Raji (cell line): ENCODE data around the gene PLCH2.

Experiments
- POLR2A ChIP-seq: IDR thresholded peaks from 2 replicates; pipeline ENCODE4 v1.6.1; 2011; ENCODE audit warnings: low read depth, low read length, control low read depth; ENCODE audit not compliant: insufficient read depth

Gene PLCH2

DNA sequence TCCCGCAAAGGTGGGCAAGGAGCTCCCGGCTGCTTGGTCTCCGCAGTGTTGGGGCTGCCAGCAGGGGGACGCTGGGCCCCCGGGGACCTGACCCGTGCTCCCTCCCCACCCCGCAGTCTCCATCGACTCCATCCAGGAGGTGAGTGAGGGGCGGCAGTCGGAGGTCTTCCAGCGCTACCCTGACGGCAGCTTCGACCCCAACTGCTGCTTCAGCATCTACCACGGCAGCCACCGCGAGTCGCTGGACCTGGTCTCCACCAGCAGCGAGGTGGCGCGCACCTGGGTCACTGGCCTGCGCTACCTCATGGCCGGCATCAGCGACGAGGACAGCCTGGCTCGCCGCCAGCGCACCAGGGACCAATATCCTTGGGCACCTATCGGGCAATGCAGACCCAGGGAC lies 3.5 kb downstream of the PLCH2 start:
- TF ChIP-seq POLR2A, result no peak

DNA sequence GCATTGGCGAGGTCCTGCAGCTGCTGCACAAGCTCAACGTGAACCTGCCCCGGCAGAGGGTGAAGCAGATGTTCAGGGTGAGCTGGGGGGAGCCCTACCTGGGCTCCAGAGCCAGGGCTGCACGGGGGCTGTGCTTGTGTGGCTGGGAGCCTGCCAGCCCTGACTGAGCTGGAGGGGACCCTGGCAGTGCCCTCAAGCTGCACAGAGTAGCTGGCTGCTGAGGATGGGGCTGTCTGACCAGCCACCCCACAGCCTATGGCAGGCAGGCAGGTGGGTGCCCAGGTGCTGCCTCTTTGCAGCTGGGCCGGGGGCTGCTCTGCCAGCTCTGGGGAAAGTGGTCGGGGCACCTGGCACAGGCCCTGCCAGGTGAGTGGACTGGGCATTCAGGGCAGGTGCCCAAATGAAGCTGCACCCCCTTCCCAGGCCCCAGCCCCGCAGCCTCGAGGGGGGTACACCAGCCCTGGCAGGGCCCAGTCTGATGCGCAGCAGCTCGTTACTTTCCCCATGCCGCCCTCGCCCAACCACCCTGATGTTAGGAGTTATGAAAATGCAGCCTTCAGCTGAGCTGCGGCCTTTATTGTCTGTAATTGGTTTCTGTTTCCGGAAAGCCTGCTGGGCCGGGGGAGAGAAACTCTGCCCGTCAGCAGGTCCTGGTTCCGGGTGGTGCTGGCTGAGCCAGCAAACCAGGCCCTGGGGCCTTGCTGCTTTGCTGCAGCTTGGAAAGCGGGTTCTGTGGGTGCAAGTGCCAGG lies 4.3 kb downstream of the PLCH2 start:
- TF ChIP-seq POLR2A, result no peak

DNA sequence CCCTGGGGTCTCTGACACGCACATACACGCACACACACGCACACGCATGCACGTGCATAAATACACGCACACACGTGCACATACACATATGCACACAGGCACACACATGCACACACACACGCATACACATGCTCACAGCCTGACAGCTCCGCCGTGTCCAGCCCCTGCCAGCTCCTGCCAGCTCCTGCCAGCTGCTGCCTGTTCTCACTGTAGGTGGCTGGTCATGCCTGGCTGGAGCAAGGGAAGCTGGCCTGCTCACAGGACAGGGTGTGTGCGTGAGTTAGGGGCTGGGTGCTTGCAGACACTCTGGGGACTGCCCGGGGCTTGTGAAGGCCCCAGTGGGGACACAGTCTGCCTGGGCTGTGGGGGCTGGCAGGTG lies 4.9 kb downstream of the PLCH2 start:
- no peak for TF ChIP-seq POLR2A

DNA sequence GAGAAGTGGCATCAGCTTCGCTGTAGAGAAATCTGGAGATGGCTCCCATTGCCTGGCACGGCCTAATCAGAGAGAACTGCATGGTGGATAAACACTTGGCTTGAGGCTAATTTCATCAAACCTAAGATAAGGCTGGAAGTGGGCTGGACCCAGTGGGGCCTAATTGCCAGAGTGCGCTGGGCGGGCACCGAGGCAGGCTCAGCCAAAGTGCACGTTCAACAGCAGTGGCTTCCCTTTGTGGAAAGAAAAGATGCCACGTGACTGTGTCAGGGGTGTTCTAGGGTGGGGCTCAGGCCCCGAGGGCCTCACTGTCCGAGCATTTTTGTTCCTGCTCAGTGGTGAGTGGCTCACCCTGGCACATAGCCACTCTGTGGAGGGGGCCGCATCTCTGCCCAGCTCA lies 5.8 kb downstream of the PLCH2 start:
- TF ChIP-seq POLR2A, result no peak

DNA sequence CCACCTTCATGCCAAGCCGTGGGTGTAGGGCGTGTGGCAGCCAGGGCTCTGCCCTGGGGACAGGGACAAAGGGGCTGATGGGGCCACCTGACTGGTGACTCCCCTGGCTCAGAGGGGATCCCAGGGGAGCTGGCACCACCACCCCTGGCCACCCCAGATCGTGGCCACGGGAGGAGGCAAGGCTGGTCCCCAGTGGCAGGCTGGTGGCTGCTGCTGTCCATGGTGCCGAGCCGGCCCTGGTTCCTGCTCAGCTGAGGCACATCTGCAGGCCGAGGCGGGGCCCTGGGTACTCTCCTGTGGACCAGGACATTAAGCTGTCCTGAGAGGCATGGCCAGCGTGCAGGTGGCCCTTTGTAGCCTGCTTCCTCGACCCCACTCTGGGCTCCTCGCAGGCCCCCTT lies 6.5 kb downstream of the PLCH2 start:
- TF ChIP-seq POLR2A, result no peak

DNA sequence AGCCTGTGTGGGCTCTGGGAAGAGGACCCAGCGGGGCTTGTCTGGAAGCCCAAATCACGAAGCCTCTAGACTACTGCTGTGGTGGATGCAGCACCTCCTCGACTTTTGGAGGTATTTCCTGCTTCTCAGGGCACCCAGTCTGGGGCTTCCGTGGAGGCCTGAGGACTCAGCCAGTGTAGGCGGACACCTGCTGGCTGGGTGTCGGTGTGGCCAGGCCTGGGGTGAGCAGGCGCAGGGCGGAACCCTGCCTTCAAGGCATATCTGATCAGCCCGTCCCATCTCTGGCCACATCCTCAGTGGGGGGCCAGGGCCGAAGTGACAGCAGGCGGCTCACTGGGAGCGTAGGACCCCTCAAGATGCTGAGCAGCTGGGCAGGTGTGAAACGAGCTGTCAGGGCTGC lies 6.9 kb downstream of the PLCH2 start:
- no peak for TF ChIP-seq POLR2A

DNA sequence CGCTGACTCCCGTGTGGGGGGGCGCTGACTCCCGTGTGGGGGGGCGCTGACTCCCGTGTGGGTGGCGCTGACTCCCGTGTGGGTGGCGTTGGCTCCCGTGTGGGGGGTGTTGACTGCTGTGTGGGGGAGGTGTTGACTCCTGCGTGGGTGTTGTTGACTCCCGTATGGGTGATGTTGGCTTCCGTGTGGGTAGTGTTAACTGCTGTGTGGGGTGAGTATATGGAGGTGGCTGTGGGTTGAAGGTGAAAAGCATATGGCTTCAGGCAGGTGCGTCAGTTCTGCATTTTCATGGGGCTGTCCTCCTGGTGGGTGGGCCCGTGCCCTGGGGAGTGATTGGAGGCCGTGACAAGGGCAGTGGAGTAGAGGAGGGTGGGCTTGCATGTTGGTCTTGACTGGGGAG lies 7.9 kb downstream of the PLCH2 start:
- no peak for TF ChIP-seq POLR2A

DNA sequence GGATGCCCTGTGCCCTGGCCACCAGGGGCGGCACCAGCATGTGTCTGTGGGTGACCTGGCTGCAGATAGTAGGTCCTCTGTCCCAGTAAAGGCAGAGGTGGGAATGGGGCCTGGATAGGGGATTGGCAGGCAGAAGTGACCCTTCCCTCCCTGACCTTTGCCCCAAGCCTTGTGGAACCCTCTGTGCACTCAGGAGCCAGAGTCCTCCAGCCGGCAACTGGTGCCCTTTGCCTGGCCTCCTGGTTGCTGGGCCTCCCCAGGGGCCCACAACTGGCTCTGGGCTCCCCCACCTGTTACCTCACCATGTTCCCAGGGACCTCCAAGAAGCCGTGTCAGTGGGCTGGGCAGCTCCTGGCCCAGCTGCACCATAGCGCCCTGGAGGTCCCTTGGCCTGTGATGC lies 10.0 kb downstream of the PLCH2 start:
- TF ChIP-seq POLR2A, result no peak

DNA sequence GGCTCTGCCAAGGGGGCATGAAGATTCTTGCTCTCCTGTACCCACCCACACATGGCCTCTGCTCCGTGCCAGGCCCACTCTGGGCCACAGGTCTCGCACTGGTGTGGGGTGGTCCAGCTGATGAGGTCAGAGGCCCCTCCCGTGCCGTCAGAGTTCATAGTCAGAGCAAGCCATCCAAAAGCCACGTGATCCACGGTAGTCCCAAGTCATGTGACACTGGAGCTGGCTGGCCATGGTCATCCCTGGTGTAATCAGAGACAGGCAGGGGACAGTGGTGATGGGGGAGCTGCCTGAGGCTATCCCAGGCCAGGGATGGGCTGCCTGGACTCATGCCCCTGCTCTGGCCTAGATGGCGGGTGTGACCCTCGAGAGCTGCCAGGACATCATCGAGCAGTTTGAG lies 10.5 kb downstream of the PLCH2 start:
- TF ChIP-seq POLR2A, result no peak

DNA sequence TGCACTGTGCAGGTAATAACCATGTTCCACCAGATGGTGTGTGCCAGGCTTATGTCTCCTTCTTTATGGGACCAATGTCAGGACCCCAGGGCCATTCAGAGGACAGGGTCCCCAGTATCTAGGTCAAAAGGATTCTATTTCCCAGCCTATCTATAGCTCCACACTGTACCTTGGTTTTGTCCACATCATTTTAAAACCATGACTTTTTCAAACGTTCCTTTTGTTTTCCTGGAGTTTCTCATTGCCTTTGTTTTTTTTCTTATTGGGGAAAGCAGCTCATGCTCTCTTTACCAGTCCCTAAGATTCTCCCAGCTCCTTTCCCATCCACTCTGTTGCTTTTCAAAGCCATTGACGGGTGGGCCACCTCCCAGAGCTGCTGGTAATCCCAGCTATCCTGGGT lies 12.6 kb downstream of the PLCH2 start:
- TF ChIP-seq POLR2A, result no peak

DNA sequence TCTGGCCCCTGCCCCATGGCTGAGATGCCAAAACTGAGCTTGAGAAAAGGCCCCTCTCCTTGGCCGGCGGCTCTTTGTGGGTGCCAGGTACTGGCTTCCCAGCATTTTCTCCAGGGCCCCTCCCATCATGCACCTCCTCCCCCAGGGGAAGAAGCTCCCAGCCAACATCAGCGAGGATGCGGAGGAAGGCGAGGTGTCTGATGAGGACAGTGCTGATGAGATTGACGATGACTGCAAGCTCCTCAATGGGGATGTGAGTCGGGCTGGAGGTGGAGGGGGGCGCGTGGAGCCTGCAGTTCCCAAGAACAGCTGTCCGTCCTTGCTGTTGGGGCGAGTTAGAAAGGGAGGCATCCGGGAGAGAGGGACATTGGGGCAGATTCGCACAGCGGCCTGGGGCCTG lies 13.5 kb downstream of the PLCH2 start:
- TF ChIP-seq POLR2A, result no peak

DNA sequence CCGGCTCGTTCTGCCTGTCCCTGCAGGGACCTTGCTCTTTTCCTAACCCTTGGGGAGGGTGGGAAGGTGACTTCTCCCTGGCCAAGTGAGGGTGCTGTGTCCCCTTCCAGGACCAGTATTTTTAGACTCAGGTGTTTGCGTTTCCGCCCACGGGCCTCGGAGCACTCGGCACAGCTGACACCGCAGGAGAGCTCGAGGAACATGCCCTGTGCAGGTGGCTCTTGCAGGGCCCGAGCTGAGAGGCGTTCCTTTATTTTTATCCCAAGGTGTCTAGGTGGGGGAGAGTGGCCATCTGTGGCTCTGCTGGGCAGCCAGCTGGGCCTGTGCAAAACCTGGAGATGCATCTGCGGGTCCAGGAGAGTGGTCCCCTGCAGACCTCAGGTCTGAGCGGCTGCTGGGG lies 16.0 kb downstream of the PLCH2 start:
- no peak for TF ChIP-seq POLR2A

DNA sequence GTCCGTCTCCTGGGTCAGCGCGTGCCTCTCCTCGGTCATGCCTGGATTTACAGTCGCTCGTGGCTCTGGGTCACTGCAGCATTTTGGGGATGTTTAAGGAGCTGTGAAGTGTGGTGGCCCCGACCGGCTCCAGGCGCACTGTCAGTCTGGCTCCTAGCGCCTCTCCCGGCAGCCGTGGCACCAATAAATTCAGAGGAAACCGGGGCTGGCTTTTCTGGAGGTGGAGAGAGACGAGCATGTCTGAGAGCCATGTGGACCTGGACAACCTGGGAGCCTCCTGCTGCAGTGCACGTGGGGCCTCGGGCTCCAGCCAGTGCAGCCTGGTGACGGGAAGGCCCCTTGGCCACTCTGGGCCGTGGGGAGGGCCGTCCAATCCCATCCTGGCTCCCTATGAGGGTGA lies 17.1 kb downstream of the PLCH2 start:
- no peak for TF ChIP-seq POLR2A

DNA sequence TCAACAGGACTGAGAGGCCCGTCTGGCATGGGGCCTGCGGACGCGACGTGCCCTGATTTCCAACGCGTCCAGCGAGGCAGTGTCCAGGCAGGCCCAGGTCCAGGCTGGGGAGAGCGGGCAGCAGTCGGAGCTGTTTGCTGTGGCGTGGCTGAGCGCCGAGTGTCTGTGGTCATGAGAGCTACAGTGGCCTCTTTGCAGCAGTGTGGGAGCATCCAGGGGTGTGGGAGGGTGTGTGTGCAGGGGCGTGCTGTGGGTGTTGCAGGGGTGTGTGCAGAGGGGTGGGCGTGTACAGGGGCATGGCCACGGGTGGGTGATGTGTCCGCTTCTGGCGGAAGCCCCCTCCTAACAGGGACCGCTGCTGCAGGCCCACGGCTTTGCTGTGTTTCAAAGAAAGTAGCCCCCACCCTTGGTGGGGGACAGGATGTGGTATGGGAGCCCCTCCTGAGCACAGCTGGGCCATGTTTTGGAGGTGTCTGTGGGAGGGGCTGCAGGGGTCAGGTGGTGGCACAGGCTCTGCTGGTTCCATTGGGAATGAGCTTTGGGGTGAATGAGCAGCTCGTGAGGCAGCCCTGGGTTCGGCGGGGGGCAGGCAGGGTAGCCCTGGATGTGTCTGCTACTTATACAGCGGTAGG lies 17.7 kb downstream of the PLCH2 start:
- no peak for TF ChIP-seq POLR2A

DNA sequence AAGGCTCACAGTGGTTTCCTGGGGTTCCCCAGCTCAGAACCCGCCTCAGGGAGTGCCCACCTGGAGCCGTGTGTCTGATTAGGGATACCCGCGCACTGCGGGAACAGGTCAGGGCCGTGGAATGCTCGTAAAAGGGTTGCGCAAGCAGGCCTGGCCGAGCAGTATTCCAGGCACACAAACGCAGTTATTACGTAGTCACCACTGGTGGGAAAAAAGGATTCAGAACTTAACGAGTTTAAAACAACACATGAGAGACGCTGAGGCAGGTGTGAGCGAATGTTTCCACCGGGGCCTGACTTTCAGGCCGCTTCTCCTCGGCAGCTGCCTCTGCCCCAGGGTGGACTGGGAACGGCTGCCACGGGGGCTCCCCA lies 18.2 kb downstream of the PLCH2 start:
- no peak for TF ChIP-seq POLR2A

DNA sequence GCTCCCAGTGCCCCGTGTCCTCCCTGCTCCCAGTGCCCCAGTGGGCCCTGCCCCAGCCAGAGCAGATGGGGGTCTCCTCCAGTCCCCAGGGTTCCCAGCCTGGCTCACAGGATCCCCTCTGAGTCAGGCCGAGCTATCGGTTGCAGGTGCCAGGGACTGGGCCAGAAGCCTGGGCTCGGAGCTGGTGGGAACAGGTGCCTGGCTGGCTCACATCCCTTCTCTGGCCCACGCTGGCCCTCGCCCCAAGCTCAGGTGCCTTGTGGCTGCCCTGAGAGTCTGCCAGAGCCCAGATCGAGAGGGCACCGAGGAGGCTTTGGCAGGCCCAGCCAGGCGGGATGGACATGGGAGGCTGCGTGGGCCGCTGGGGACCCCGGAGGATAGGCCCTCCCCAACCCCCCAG lies 18.9 kb downstream of the PLCH2 start:
- TF ChIP-seq POLR2A, result no peak

DNA sequence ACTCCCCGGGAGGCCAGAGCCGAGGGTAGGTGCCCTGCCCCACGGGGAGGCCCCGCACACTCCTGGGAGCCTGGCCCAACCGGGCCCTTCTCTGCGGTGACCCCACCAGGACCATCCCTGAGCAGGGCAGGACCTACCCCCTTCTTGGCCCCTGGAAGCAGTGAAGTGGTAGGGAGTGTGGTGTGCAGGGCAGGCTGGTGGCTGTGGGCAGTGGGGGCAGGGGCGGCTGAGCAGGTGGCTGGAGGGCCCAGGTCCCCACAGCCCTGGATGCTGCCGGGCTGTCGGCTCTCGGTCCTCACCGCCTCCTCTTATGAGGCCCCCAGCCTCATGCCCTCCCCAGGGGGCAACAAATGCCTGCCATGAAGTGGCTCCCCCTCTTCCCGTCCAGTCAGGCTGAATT lies 19.5 kb downstream of the PLCH2 start:
- TF ChIP-seq POLR2A, result no peak
